Neural crest cell (in vitro differentiated cells): ENCODE measurements around the gene FGD6. TPM values are rescaled to one million over a fixed set of nuclear protein-coding genes. Genes with fewer than 3 reads are reported as not detected.

Experiments used
- DNase-seq: peaks from one replicate; pipeline ENCODE4 v3.0.0; 2021; ENCODE audit warnings: low read depth, mixed read lengths, low spot score
- H3K27ac Mint-ChIP-seq: one replicate; pipeline ENCODE4 v1.8.0; 2021; ENCODE audit warnings: mild to moderate bottlenecking, mixed read lengths; ENCODE audit not compliant: unreplicated experiment
- H3K27me3 Mint-ChIP-seq: 2 replicates; pipeline ENCODE4 v1.8.0; 2021; ENCODE audit warnings: low read depth, mild to moderate bottlenecking, mixed read lengths
- H3K36me3 Mint-ChIP-seq: 2 replicates; pipeline ENCODE4 v1.8.0; 2021; ENCODE audit warnings: low read depth, mild to moderate bottlenecking, mixed read lengths
- H3K4me1 Mint-ChIP-seq: 2 replicates; pipeline ENCODE4 v1.8.0; 2021; ENCODE audit warnings: mixed read lengths
- H3K4me3 Mint-ChIP-seq: one replicate; pipeline ENCODE4 v1.8.0; 2021; ENCODE audit warnings: mild to moderate bottlenecking, mixed read lengths
- H3K9me3 Mint-ChIP-seq: 2 replicates; pipeline ENCODE4 v1.8.0; 2021; ENCODE audit warnings: mixed read lengths
- total RNA-seq: library from RNA; stranded (reverse); gene quantifications from 2 replicates; pipeline ENCODE4 v1.2.1, GENCODE V29; 2021
- TF ChIP-seq, protein P1 (sequence below): fragments of 200-600 bp; sonication (generic); conservative IDR thresholded peaks from 2 replicates; pipeline ENCODE4 v1.5.0; 2021; ENCODE audit warnings: antibody characterized with exemption, mild to moderate bottlenecking

The FGD6 gene
- total RNA-seq, 1 donor from 2014 or later = 17.4 TPM

DNA sequence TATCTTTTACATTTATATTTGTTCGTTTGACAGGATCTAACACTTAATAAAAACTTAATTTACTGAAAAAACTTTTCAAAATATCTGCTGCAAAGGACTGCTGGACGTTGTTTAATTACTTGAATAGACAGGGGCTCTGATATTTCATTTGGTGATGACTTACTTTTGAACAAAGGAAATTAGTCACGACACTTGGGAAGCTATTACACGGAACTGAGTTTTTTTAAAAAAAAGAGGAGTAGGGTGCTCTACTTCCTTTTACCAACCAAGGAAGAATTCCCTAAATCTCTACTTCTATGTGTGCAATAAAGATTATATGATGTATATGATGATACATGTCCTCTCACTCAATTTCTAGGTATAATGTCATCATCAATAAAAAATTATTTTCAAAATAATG, 4.7 kb downstream of the FGD6 start:
- Mint-ChIP-seq H3K4me1 (peaks cover 20% of the 10 kb centered on the region), H3K9me3 (no peaks in the 10 kb centered on the region), H3K36me3 (peaks cover 10% of the 10 kb centered on the region), H3K4me3 (no peak overlapping the region), H3K27me3 (no peaks in the 10 kb centered on the region), H3K27ac (no peak overlapping the region)
- DNase-seq = no peak
- TF ChIP-seq, protein P1, sequence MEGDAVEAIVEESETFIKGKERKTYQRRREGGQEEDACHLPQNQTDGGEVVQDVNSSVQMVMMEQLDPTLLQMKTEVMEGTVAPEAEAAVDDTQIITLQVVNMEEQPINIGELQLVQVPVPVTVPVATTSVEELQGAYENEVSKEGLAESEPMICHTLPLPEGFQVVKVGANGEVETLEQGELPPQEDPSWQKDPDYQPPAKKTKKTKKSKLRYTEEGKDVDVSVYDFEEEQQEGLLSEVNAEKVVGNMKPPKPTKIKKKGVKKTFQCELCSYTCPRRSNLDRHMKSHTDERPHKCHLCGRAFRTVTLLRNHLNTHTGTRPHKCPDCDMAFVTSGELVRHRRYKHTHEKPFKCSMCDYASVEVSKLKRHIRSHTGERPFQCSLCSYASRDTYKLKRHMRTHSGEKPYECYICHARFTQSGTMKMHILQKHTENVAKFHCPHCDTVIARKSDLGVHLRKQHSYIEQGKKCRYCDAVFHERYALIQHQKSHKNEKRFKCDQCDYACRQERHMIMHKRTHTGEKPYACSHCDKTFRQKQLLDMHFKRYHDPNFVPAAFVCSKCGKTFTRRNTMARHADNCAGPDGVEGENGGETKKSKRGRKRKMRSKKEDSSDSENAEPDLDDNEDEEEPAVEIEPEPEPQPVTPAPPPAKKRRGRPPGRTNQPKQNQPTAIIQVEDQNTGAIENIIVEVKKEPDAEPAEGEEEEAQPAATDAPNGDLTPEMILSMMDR = no peak

DNA sequence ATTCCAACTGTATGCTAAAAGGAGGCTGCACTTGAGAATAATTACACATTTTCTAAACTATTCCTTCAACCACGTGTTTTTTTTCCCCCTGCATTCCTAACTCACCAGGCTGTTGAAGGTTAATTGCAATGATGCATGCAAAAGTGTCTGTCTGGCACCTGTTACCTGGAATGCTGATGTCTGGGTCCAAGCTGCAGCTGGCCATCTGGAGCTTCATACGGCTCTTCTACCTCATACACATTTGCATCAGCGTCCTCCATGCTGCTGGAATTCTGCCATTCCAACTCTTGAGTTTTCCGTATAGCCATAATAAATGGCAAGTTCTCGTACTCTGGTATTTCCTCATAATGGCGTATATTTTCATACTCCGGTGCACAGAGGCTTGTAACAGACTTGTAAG, 8.6 kb downstream of the FGD6 start:
- Mint-ChIP-seq H3K36me3 (peaks cover 11% of the 10 kb centered on the region), H3K4me1 (peaks cover 26% of the 10 kb centered on the region), H3K4me3 (no peak overlapping the region), H3K27me3 (peaks cover 2% of the 10 kb centered on the region), H3K9me3 (no peaks in the 10 kb centered on the region), H3K27ac (no peak overlapping the region)
- no peak for DNase-seq
- TF ChIP-seq, protein P1 = no peak

DNA sequence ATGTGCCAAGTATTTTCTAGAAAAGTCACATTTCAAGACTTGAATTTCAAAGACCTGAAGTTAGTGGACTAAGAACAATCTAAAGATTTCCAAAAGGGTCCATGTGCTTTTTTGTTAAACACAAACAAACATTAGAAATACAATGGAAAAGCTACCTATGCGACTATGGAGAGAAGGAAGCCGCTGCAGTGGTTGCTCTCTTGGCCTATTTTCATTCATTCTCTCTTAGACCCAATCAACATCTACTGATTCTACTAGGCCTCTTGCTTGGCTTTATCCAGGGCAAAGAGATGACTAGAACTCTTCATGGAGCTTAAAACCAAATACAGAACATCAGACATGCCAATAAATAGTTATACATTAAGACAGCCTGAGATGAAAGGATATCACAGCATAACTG, 9.9 kb downstream of the FGD6 start:
- H3K9me3 Mint-ChIP-seq = no peaks in the 10 kb centered on the region
- H3K27me3 Mint-ChIP-seq = peaks cover 2% of the 10 kb centered on the region
- no peak overlapping the region for H3K27ac Mint-ChIP-seq
- H3K36me3 Mint-ChIP-seq = peaks cover 11% of the 10 kb centered on the region
- TF ChIP-seq, protein P1 = no peak
- no peak for DNase-seq
- no peak overlapping the region for H3K4me3 Mint-ChIP-seq
- peaks cover 32% of the 10 kb centered on the region for H3K4me1 Mint-ChIP-seq

DNA sequence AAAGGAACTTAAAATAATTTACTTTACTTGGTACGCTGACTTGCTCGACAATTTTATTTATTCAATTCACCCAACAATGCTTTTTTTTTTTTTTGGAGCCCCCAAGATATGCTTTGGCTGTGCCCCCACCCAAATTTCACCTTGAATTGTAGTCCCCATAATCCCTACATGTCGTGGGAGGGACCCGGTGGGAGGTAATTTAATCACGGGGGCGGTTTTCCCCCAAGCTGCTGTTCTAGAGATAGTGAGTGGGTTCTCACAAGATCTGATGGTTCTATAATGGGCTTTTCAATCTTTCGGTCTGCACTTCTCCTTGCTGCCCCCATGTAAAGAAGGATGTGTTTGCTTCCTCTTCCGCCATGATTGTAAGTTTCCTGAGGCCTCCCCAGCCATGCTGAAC, 10.4 kb downstream of the FGD6 start:
- Mint-ChIP-seq H3K4me1 (peaks cover 32% of the 10 kb centered on the region), H3K36me3 (peaks cover 11% of the 10 kb centered on the region)

DNA sequence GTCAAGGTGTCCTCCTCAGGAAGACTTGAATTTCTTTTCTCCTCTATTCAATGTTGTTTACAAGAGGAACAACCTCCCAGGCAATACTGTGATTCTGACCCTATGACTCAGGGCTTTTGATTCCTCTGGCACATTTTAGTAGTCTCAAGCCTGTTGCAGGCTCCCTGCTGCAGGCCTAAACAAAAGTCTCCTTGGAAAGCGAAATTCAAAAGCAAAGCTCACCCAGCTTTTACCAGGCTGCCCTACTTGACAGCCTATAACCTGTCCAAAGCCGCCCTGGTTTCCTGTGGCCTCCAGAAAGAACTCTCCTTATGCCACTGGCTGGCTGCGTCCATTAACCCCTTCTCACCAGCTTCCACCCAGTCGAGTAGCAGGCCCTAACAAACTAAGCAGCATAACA, 11.6 kb downstream of the FGD6 start:
- Mint-ChIP-seq H3K36me3 (peaks cover 11% of the 10 kb centered on the region), H3K27me3 (peaks cover 2% of the 10 kb centered on the region), H3K27ac (peak overlapping the region; percentile 61), H3K9me3 (no peaks in the 10 kb centered on the region), H3K4me3 (no peak overlapping the region), H3K4me1 (peaks cover 32% of the 10 kb centered on the region)
- peak; percentile 1 for DNase-seq
- TF ChIP-seq, protein P1 = no peak

More for the DNA sequence above, 10.4 kb downstream of the FGD6 start:
- Mint-ChIP-seq H3K27ac (no peak overlapping the region), H3K4me3 (no peak overlapping the region), H3K9me3 (no peaks in the 10 kb centered on the region), H3K27me3 (peaks cover 2% of the 10 kb centered on the region)
- TF ChIP-seq, protein P1 = no peak
- DNase-seq = no peak
